Fibroblast of skin of back (primary cell): Measurements from ENCODE around the gene RNF138. TPM values are rescaled to one million over a fixed set of nuclear protein-coding genes. Genes with fewer than 3 reads are reported as not detected.
"Not testable (repeated sequence)": the region's sequence is repeated elsewhere in the genome, so short reads cannot be mapped to it uniquely, and the experiment has no call there.

ENCODE experiments used
- DNase-seq: peaks from one replicate; pipeline ENCODE4 v3.0.0-alpha.2; 2013
- polyA plus RNA-seq, 2 experiments: library from polyadenylated mRNA; unstranded; fragments of 120-200 nt; gene quantifications; one replicate each; pipeline ENCODE4 v1.2.1, GENCODE V29; 2013; ENCODE audit not compliant: insufficient read length in 2 of 2

The RNF138 gene, protein sequence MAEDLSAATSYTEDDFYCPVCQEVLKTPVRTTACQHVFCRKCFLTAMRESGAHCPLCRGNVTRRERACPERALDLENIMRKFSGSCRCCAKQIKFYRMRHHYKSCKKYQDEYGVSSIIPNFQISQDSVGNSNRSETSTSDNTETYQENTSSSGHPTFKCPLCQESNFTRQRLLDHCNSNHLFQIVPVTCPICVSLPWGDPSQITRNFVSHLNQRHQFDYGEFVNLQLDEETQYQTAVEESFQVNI
- polyA plus RNA-seq (2013, experiment 1 of 2; ENCODE audit: insufficient read length): 15.0 TPM
- polyA plus RNA-seq (2013, experiment 2 of 2; ENCODE audit: insufficient read length): 10.6 TPM

DNA sequence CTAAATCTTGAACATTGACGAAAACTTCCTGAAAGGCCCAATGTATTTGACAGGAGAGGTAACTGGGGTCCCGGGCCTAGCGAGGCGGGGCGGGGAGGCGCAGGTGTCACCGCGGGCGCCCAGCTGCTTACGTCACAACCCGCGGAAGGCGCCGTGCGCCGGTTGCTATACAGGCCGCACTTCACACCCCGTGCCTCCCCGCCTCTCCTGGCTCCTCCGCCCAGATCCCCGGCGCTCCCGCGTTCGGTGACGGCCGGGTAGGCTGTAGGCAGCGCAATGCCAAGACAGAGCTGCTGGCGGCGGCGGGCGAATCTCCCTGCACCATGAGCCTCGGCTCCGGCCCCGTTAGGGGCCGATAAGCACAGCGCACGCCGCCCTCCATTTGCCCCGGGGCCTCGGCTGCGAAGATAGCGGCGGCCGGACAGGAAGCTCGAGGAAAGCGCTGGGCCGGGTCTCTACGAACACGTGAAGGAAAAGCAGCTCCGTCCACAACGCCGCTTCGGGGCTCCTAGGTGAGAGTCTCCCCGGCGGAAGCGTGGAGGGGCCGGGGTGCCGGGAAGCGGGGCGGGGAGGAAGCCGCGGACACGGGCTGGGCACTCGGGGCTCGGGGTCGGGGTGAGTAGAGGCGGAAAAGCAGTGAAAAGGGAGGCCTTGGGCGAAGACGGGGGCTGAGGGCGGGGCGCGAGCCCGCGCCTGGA lies at the start of gene RNF138:
RNF138 (plus strand) TSS at position 151 of the 698 bp plus-strand sequence. CDS start 903 bp downstream, outside the sequence.
- DNase-seq: peak; percentile 80

DNA sequence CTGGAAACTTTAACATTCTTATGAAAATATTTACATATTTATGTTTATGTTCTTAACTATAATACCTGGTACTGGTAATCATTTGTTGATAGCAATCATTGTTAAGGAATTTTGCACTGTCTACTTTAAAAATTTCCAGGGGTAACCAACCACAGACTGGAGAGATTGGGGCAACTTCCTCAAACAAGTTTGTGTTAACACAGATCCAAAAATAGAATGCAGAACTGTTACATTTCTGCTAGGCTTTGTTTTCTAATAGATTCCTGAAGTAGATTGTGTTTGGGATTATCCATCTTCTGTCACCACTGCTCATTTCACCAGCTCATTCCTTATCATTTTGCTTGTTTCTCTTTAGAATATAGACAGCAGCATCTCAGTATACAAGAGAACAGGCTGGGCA lies 49.3 kb upstream of the RNF138 start:
- no peak for DNase-seq

- DNase-seq: peak; percentile 46
Observed at GRCh38 chr18:32048507-32049091, 43.1 kb upstream of the RNF138 start.

GRCh38 chr18:32049393-32050171 lies 42.1 kb upstream of the RNF138 start:
- DNase-seq: no peak

DNA sequence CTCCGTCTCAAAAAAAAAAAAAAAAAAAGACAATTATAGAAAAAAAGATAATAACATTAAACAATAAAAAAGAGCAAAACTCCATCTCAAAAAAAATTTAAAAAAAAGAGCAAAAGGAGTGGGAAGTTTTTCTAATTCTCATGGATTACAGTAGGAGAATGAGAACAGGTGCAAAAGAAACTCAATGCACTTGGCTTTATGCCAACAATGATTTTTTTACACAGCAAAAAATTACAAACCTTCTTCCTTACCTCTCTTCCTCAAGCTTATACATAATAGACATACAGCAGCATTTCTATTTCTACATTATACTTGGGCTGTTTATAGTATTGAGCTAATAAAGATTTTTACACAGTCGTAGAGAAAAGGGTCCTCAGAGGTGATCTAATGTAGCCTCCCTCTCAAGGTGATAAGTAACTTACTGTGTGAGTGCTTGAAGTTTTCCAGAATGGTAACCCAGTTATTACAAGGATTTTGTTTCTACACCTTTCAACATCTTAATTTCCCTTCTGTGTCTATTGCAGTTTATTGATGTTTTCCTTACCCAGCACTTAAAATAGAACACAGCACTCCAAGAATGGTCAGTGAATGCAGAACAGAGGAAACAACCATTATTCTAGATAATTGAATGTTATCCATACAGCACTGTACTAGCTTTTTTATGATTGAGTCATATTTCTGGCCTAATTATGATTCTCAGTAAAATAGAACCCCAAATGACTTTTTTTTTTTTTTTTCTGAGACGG lies 34.9 kb upstream of the RNF138 start:
- DNase-seq: no peak

DNA sequence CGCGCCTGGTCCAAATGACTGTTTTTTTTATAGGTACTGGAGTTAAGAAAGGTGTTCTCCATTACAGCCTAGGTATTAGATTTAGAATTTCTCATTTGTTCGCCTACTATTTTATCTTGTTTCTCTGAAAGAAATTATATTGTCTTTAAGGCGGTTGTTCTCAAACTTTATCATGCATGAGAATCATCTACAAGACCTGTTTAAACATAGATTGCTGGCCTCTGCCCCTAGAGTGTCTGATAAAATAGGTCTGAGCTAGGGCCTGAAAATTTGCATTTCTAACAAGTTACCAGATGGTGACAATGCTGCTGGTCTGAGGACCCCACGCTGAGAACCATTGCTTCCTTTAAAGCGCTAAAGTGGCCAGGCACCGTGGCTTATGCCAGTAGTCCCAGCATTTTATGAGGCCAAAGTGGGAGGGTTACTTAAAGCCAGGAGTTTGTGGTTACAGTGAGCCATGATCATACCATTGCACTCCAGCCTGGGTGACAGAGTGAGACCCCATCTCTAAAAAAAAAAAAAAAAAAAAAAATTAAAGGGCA lies 34.0 kb upstream of the RNF138 start:
- DNase-seq: no peak

DNA sequence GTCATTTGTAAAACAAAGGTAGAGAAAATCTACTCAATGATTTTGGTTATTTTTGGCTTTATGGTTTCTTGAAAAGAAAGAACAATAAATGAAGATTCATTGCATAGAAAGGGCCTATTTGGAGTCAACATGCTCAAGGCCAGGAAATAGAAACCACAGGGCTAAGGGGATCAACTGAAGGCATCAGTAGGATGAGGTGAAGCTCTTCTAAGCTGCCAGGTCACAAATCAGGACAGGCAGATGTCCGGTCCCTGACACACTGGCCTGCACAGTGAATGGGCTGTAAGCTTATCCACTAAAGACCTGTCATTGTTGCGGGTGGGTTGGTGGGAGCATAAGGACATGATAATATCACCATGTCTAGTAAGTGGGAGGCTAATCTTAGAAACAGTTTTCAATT lies 31.6 kb upstream of the RNF138 start:
- no peak for DNase-seq

DNA sequence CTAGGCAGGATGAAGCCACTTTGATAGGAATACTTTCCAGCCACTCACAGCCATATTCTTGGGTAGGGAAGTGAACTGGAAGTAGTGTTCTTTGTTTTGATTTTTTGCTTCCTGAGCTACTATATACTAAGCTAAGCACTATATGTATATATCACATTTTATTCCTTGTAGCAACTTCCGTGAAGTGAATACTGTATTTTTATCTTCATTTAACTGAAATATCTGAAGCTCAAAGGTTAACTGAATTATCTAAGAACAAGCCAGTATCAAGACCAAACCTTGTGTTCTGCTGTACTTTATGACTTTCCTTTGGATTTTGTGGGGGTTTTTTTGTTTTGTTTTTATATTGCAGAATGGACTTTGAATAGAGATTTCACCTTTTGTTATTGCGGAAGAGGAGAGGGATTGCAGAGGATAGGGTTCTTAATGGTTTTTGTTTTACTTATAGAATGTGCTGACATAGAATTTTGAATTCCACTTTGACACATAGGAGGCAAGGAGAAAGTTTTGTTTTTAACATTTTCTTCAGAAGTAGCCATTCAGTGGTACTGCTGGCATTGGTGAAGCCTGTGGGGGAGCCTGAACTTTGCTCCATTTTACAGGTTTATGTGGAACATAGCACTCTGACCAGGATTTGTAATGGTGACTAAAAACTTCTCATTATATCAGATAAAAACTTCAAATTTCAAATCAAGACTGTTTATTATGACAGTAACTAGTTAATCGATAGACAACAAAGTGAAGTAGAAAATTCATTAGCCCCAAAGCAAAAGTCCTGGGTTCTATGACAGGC lies 24.1 kb upstream of the RNF138 start:
- DNase-seq: no peak

GRCh38 chr18:32072321-32072720 lies 19.4 kb upstream of the RNF138 start:
- no peak for DNase-seq

GRCh38 chr18:32074206-32074605 lies 17.5 kb upstream of the RNF138 start:
- DNase-seq: no peak

- no peak for DNase-seq
Observed at GRCh38 chr18:32078845-32079244, 12.8 kb upstream of the RNF138 start.

DNA sequence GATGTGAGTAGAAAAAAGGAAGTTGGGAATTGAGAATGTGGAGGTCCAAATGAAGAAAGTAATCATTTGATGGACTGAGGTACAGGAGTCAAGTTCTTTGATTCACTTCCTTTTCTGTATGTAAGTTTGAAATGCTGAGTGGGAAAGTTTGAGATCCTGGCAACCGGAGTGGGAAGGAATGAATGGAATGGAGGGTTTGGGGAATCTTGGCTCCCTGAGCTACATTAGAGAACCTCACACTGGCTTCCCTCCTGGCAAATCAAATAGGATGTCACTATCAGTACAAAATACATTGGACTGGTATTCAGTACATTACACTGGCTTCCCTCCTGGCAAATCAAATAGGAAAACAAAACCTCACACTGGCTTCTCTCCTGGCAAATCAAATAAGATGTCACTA lies 9.8 kb upstream of the RNF138 start:
- DNase-seq: peak; percentile 23

DNA sequence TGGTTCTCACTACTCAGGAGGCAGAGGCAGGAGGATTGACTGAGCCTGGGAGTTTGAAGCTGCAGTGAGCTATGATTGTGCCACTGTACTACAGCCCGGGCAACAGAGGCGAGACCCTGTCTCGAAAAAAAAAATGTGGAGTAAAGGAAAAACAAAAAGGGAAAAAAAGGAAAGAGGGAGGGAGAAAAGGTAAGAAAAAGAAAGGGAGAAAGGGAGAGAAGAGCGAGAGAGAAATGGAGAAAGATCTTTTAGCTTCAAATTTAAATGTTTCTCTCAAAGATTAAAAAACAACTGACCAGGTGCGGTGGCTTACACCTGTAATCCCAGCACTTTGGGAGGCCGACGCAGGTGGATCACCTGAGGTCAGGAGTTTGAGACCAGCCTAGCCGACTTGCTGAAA lies 7.9 kb upstream of the RNF138 start:
- DNase-seq: no peak

DNA sequence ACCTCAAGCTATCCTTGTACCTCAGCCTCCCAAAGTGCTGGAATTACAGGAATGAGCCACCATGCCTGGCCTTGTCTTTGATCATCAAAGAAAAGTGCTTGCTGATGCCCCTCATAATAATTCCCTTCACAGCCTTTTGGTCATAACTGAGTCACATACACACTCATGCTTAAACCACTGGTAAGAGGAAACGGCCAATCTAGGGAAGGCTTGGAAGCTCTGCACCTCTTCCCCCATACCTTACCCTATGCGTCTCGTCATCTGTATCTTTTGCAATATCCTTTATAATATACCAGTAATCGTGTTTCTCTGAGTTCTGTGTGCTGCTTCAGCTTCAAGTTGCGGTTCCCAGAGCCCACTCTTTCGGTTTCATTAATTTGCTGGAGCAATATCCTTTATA lies 4.8 kb upstream of the RNF138 start:
- peak; percentile 21 for DNase-seq

GRCh38 chr18:32090831-32091230 lies 843 bp upstream of the RNF138 start:
- not testable (repeated sequence) for DNase-seq

DNA sequence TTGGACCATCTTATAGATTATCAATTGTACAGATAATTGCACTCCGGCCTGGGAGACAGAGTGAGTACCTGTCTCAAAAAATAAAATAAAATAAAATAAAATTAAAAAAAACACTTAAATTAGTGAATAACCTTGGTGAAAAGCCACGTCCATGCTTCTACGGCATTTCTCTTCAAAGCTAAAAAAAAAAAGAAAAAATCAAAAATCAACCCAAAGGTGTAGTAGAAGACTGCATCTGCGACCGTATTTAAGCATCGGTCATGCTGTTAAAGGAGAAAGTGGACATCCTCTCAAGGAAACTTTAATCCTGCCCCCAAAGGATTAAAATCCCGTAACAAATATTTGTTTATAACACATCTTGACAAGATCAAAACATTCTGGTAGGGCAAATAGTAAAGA lies 350 bp upstream of the RNF138 start:
- no peak for DNase-seq

- peak; percentile 96 for DNase-seq
Observed at GRCh38 chr18:32092422-32093101, 888 bp downstream of the RNF138 start.

GRCh38 chr18:32093102-32093511 lies 1.4 kb downstream of the RNF138 start:
- DNase-seq: peak; percentile 67

- DNase-seq: no peak
Observed at GRCh38 chr18:32093523-32093922, 1.8 kb downstream of the RNF138 start.

DNA sequence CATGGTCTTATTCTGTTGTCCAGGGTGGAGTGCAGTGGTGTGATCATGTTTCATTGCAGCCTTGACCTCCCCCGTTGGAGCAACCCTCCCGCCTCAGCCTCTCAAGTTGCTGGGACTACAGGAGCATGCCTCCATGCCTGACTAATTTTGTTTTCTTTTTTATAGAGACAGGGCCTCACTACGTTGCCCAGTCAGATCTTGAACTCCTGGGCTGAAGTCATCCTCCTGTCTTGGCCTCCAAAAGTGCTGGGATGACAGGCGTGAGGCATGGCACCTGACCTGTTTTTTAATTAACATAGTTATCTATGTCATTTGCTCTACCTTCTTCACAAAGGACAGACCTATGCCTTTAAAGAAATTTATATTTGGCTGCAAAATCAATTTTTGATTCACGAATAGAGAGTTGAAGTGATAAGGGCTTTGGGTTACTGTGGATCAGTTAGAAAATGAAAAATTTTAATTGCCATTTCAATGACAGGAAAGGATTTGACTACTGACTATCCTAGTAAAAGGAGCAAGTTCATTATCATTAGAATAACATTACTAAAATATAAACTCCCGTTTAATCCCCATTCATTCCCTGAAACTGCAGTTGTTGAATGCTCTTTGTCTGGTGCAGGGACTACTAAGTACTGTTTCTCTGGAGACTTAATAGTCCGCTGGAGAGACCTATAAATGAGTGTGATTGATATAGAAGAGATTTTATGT lies 3.7 kb downstream of the RNF138 start:
- peak; percentile 1 for DNase-seq
